GM12801 (cell line): ENCODE results near the gene HSD11B1L.

ENCODE experiments used
- TF ChIP-seq, protein P1 (sequence below): IDR thresholded peaks from one replicate; pipeline ENCODE4 v1.5.1; 2011; ENCODE audit warnings: control low read depth; ENCODE audit not compliant: insufficient read length; ENCODE audit errors: extremely low read depth

HSD11B1L gene

DNA sequence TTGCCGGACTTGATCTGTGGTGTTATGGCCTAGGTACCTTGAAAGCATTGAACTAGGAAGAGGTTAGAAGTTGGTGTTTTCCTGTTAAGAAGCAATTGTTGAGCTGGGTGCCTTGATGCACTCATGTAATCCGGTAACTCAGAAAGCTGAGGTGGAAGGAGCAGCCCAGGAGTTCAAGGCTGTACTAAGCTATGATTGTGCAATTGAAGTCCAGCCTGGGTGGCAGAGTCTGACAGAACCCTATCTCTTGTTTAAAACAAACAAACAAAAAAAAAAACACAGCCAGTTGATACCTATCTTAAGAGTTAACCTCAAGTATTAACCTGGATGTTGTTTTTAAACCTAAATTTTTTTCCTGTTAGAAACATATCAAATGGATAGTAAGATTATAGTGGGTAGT lies 38.6 kb upstream of the HSD11B1L start:
- TF ChIP-seq, protein P1, sequence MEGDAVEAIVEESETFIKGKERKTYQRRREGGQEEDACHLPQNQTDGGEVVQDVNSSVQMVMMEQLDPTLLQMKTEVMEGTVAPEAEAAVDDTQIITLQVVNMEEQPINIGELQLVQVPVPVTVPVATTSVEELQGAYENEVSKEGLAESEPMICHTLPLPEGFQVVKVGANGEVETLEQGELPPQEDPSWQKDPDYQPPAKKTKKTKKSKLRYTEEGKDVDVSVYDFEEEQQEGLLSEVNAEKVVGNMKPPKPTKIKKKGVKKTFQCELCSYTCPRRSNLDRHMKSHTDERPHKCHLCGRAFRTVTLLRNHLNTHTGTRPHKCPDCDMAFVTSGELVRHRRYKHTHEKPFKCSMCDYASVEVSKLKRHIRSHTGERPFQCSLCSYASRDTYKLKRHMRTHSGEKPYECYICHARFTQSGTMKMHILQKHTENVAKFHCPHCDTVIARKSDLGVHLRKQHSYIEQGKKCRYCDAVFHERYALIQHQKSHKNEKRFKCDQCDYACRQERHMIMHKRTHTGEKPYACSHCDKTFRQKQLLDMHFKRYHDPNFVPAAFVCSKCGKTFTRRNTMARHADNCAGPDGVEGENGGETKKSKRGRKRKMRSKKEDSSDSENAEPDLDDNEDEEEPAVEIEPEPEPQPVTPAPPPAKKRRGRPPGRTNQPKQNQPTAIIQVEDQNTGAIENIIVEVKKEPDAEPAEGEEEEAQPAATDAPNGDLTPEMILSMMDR, result no peak

DNA sequence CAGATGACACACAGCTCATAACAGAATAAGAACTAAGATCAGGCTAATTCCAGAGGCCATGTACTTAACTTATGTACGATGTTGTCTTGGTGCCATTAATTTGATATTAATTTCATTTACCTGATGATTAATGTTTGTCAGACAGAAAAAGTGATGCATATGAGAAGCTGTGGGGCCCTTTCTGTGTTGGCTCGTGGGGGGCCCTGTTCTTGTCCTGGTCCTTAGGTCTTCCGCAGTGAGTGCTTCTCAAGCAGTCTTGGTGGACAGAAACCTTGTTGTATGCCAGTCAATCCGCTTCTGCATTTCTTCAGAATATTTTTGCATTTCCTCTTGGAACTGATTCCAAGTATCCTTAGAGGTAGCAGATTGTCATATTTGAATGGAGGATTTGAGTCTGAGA lies 37.8 kb upstream of the HSD11B1L start:
- TF ChIP-seq, protein P1, result no peak

DNA sequence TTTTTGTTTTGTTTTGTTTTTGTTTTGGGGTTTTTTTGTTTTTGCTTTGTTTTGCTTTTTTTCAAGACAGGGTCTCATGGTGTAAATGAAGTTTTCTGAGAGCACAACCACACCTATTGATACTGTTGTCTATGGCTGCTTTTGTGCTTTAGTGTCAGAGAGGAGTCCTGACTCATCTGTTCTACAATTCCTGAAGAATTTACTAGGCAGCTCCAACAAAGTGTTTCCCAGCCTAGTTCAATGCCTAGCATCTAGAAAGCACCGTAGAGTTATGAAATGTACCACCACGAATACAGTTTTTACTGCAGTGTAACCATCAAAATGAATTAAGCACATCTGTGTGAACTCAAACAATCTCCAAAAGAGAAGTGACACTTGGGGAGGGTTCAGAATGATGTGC lies 36.8 kb upstream of the HSD11B1L start:
- TF ChIP-seq, protein P1, result no peak

DNA sequence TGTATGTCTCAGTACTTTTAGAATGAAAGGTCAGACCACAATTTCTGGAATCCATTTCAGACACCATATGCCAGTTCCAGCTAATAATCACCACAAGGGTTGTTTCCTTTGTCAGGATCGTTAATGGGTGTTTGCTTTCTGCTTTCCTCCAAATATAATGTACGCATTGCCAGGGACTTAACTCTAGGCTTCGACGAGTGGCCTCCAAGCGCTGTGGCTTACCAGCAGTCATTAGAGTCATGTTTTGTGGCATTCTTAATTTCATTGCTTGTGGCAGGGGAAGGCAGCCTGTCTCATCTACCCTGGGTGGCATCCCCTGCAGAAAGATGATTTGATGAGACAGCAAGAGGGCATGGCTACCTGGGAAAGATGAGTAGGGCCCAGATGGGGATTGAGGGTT lies 35.4 kb upstream of the HSD11B1L start:
- TF ChIP-seq, protein P1, result no peak

DNA sequence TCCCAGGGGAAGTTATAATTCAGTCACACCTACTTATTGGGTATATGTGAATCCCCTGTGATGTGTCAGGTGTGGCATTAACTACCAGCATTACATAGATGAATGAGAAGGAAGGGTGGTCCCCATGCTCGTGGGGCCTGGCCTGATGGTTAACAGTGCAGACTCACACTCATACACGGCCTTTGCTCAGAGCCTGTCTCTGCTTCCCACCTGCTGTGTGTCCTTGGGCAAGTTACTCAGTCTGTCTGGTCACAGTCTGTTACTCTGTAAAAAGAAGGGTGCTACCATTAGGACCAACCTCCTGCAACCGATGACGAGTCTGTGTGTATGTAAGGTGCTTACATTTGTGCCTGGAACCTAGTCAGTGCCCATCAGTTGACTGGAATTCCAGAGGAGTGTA lies 34.1 kb upstream of the HSD11B1L start:
- TF ChIP-seq, protein P1, result no peak

DNA sequence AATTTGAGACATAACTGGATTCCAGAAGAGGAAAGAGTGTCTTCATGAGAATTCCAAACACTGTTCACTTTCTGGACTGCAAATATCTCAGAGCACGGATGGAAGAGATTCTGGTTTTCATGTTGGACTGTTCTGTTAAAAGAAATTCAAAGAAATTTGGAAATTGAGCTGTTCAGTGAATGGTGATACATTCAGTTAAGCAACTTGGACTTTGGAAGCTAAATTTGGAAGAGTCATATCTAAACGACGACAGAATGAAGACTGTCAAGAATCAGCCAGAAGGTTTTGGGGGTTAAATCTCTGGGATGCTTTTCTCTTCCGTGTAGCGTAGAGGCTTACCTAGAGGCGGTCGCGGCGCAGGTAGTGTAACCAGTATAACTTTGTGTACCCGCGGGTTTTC lies 32.4 kb upstream of the HSD11B1L start:
- TF ChIP-seq, protein P1, result no peak

DNA sequence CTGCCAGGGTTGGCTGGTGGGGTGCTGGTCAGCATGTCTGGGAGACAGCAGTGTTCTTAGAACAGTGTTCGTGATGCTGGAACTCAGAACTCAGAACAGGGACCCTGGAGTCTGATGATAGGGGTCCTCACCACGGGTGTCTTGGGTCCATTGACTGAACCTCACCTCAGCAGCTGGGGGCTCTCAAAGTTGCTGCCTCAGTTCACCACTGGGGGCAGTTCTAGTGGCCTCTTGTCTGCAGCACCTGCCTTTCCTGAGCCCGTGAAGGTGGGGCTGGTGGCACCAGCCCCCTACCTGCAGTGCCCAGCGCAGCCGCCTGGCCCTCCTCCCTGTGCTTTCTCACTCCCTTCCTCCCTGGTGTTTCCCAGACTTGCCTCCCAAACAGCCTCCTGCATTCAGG lies 29.5 kb upstream of the HSD11B1L start:
- TF ChIP-seq, protein P1, result no peak

DNA sequence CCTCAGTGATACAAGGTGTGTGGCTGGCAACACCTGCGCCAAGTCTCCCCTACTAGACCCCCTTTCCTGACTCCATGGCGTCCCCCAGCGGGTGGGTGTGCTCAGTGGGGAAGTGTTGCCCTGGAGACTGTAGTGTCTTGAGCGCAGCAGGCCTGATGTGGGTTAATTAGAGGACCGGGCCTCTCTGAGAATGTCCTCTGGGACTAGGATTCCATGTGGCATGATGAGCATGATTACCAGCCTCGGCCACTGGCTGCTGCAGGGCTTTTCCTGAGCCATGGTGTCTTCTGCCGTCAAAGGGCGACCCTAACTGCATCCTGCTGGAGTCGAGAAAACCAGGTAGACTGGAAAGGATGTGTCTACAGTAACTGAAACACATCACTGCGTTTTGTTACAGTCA lies 28.6 kb upstream of the HSD11B1L start:
- TF ChIP-seq, protein P1, result no peak
